ENCODE measurements around the gene MMP13. TPM values are rescaled to one million over a fixed set of nuclear protein-coding genes. Genes with fewer than 3 reads are reported as not detected.

The MMP13 gene
- total and polyA plus RNA-seq, 2 of the 13 experiments (the other 11 are each of a cell fraction or from before 2014, with no cell fraction given), result not detected

DNA sequence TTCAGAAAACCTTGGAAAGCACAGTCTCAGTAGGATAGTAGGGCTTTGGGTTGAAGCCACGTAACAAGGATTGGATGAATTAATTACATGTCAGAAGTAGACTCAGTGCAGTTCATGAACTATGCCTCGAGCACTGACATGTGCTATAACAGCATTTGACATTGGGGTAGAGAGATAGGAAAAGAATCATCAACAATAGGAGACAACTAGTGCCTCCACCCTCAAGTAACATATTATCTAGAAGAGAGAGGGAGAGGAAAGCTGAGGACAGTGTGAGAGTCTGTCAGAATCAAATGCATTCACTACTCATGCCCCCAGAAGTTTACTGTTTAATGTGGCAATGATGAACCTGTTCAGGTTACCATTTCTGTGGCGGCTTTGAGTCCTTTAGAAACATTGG, 26.4 kb downstream of the MMP13 start (continued):
- TF ChIP-seq, protein P1, sequence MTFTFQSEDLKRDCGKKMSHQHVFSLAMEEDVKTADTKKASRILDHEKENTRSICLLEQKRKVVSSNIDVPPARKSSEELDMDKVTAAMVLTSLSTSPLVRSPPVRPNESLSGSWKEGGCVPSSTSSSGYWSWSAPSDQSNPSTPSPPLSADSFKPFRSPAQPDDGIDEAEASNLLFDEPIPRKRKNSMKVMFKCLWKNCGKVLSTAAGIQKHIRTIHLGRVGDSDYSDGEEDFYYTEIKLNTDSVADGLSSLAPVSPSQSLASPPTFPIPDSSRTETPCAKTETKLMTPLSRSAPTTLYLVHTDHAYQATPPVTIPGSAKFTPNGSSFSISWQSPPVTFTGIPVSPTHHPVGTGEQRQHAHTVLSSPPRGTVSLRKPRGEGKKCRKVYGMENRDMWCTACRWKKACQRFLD (CRISPR knock-in tag; IDR thresholded peaks at IDR 0.05; ENCODE audit: borderline replicate concordance), result no peak
- TF ChIP-seq NONO (IDR thresholded peaks at IDR 0.05) (no peak), NONO (CRISPR knock-in tag; conservative IDR thresholded peaks at IDR 0.05) (no peak), NR2F2 (IDR thresholded peaks at IDR 0.05; ENCODE audit: borderline replicate concordance, low read depth) (no peak), BRCA1 (CRISPR knock-in tag; IDR thresholded peaks at IDR 0.05) (no peak), ZNF776 (CRISPR knock-in tag; IDR thresholded peaks at IDR 0.05) (no peak)
- TF ChIP-seq, protein P2, sequence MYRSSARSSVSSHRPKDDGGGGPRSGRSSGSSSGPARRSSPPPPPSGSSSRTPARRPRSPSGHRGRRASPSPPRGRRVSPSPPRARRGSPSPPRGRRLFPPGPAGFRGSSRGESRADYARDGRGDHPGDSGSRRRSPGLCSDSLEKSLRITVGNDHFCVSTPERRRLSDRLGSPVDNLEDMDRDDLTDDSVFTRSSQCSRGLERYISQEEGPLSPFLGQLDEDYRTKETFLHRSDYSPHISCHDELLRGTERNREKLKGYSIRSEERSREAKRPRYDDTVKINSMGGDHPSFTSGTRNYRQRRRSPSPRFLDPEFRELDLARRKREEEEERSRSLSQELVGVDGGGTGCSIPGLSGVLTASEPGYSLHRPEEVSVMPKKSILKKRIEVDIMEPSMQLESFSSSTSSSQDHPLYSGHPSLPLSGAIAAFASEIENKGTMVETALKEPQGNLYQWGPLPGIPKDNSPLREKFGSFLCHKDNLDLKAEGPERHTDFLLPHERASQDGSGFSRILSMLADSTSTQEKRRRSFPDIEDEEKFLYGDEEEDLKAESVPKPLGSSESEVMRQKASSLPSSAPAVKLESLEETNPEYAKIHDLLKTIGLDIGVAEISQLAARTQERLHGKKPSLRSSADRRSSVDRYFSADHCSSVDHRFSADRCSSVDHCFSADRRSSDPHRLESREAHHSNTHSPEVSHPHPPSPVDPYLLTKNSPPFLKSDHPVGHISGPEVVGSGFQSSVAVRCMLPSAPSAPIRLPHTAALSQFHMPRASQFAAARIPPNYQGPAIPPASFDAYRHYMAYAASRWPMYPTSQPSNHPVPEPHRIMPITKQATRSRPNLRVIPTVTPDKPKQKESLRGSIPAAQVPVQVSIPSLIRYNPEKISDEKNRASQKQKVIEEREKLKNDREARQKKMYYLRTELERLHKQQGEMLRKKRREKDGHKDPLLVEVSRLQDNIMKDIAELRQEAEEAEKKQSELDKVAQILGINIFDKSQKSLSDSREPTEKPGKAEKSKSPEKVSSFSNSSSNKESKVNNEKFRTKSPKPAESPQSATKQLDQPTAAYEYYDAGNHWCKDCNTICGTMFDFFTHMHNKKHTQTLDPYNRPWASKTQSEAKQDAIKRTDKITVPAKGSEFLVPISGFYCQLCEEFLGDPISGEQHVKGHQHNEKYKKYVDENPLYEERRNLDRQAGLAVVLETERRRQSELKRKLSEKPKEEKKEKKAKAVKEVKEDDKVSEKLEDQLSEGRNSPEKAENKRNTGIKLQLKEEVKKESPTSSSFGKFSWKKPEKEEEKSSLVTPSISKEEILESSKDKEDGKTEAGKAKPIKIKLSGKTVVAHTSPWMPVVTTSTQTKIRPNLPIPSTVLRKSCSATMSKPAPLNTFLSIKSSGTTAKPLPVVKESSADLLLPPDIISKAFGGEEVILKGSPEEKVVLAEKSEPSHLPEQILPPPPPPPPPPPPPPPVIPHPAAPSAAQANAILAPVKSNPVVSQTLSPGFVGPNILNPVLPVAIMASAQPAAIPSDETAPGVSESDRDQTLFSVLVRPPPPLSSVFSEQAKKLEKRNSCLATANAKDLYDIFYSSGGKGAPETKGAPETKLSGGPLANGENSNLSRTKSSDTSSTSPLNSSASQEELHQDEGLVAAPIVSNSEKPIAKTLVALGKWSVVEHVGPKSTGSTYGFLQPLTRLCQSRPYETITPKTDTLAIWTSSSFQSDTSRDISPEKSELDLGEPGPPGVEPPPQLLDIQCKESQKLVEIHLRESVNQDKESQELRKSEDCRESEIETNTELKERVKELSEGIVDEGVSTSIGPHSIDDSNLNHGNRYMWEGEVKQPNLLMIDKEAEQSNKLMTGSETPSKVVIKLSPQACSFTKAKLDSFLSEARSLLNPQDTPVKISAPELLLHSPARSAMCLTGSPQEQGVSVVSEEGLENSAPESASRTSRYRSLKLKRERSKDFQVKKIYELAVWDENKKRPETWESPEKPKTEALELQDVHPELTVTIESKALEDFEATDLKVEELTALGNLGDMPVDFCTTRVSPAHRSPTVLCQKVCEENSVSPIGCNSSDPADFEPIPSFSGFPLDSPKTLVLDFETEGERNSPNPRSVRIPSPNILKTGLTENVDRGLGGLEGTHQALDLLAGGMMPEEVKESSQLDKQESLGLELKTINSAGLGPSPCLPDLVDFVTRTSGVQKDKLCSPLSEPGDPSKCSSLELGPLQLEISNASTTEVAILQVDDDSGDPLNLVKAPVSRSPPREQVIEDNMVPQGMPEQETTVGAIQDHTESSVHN (CRISPR knock-in tag; IDR thresholded peaks at IDR 0.05), result no peak
